HG03196 (cell line): ENCODE measurements around the gene ADGRB2.

Source experiments
- ATAC-seq: cut with Tn5 transposase; IDR thresholded peaks from one replicate; pipeline ENCODE4 v1.9.1; 2021; ENCODE audit not compliant: unreplicated experiment

ADGRB2 gene

DNA sequence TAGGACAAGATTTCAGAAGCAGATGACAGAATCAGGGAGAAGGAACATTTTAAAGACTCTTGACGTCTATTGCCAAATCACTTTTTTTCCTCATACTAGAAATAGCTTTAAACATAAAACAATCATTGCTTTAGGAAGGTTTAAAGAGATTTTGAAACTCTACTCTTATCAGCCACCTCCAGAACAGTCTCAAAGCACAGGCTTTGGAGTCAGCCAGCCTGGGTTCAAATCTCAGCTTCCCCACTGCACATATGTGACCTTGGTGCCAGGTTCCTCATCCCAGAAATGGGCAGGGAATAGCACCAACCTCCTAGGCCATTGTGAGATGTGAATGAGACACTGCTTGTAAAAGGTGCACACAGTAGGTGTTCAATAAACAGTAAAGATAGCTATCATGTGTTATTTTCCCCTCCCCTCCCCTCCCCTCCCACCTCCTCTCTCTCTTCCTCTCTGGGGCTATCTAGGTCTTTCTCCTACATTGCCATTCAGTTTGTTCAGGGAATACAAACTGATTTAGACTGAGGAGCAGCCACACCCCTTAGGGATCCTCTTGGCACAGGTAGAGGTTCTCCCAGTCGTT lies 31.0 kb upstream of the ADGRB2 start:
- no peak for ATAC-seq

DNA sequence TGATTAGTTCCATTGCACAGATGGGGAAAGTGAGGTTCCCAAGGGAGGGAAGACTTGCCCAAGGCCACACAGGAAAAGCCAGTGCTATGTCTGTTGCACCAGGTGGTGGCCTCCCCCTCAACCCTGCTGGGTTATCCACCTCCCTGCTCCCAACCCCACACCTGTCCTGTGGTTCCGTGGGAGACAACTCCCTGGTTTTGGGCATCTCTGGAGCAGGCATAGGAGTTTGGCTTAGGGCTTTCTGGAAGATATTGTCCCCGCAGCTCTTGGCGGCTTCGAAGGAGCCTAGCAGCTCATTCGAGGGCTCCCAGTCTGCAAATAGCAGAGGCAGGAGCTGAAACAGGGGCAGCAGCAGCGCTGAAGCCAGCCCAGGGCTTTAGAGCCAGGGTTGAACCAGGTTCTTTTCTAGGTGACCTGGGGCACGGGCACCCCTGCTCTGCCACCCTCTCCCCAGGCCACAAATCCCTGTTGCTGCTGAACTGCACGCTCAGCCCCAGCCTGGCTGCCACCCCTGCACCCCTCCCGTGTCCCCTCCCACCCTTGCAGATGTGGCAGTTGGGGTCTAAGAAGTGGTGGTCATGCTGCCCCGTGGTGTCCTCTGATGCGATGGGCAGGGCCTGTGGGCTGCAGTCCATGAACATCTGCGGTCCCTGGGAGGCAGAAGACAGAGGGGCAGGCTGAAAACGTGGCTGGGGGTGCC lies 29.6 kb upstream of the ADGRB2 start:
- ATAC-seq: no peak

DNA sequence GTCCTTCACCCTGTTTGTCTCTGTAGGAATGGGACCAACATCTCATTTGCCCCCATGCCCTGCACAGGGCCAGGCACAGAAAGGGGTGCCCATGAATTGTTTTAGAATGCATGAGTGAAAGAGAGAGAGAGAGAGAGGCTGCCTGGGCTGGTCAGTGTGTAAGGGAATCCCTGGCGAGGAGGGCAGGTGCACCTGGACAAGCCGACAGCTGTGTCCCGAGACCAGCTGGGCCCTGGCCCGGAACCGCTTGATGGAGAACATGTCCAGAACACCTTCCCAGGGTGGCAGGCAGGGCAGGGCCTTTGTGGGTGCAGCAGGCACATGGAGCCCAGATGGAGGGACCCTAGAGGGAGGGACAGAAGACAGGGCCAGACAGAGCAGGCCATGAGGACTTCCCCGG lies 28.9 kb upstream of the ADGRB2 start:
- no peak for ATAC-seq

DNA sequence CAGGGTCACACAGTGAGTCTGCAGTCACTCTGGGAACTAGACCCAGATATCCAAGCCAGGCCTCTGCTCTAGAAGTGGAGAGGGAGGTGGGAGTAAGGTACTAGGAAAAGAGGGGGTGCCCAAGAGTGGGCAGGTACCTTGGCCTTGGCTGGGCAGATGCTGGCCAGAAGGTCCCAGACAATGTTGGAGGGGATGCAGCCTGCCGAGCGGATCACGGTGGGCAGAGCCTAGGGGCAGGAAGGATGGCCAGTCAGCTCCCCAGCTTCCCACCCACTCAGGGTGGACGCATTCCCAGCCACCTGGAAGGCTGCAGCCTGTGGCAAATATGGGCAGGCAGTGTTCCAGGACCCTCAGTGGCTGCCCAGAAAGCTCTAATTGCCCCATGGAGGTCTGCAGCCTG lies 28.4 kb upstream of the ADGRB2 start:
- no peak for ATAC-seq

DNA sequence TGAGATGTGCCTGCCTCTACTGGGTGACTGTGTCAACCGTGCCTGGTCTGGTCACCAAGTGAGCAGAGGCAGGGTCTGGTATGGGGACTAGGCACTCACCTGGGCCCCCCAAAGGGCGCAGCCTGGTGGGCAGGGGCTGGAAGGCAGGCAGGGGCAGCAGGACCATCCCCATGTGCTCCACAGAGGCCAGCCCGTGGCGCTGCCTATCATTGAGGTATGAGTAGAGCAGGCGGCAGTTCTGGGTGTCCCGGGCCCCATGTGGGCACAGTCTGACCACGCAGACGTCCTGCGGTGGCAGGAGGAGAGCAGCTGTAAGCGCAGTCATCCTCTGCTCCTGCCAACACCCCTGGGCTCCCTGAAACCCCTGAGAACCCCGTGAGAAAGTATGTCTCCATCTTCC lies 28.0 kb upstream of the ADGRB2 start:
- ATAC-seq: no peak

DNA sequence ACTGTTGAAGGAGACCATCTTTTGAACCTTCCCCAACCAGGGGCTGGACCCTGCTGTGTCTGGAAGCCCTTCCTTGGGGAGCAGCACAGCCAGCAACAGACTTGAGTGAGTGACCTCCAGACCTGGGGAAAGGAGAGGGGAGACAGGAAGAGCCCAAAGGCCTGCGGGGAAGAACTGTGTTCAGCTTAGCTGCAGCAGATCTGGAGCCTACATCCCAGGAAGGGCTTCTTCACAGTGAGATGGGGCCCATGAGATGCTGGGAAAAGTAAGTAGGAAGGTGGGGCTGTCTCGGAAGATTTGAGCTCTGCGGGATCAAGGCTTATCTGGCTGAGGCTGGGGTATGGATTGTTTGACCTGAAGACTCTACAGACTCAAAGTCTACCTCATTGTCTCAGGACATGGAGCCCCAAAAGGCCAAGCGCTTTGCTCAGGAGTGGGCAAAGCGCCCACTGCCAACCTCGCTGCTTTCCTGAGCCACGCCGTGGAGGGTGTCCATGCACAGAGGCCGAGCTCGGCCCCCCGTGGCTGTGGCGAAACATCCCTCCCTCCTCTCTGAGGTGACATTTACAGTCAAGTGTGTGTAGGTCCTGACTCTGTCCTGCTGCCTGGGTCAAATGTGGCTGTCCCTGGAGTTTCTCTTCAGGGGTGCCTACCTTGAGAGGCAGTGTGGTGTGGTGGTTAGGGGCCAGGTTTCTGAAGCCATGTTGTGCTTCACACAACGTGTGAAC lies 27.2 kb upstream of the ADGRB2 start:
- ATAC-seq: no peak

DNA sequence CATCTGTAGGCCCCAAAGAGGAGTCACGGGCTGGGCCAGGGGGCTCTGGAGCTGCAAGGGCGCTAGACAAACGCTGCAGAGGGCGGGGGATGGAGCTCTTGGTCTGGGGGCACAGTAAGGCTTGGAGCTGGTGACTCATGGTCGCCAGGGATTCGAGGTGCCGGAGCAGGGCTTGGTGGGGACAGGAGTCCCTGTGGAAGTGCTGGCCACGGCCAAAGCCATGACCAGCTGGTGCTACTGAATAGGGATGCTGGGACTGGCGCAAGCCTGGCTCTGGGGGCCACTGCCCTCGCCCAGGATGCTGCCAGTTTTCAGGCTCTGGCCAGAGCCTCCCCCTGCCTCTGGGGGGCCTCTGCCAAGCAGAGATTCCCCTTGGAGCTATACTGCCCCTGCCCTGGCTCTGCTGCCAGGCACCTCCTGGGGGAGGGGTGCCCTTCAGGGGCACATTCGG lies 26.5 kb upstream of the ADGRB2 start:
- ATAC-seq: no peak

DNA sequence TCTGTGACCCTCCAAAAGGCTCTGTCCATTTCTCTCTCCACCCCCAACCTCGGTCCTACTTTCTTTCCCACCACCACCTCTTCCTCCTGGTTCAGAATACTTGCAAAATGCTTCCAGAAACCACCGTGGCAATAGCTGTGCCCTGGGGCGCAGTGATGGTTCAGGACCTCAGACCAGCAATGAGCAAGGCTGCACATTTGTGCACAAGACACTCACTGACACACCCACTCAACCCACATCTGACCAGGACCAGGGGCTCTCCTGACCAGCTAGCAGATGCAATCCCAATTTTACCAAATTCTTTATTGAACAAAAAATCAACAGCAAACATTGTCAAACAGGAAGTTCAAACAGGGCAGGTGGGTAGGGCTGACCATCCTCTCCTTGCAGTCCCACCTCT lies 26.0 kb upstream of the ADGRB2 start:
- ATAC-seq: no peak

DNA sequence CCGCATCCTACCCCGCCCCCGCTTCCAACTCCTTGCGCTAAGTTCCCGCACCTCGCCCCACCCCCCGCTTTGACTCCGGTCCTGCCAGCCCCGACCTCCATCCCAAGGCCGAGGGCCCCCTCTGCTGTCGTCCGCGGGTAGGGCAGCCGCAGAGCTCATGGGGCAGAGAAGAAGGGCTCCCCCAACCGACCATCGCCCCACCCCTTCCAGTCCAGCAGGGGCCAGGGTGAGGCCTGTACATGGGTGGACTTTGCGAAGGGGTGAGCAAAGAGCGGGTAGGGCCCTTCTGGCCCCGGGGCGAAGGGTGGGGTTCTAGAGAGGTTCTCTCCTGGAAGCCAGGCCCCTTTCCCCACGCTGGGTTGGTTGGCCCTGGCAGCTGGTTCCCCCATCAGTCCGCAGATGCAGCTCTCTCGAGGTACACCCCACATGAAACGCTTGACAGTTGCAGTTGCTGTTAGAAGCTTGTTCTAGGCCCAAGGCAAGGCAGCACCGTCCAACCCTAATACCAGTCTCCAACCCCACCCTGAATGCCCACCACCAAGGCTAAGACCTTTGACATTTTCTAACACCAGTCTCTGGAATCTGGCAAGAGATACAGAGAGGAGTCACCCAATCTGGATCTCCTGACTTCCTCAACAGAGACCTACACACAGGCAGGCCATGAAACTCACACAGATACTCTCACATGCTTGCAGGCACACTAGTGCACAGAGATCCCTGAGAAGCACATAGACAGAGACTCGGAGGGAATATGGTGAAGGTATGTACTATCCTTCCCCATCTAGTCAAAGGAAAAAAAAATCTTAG lies 25.3 kb upstream of the ADGRB2 start:
- peak; percentile 65 for ATAC-seq

DNA sequence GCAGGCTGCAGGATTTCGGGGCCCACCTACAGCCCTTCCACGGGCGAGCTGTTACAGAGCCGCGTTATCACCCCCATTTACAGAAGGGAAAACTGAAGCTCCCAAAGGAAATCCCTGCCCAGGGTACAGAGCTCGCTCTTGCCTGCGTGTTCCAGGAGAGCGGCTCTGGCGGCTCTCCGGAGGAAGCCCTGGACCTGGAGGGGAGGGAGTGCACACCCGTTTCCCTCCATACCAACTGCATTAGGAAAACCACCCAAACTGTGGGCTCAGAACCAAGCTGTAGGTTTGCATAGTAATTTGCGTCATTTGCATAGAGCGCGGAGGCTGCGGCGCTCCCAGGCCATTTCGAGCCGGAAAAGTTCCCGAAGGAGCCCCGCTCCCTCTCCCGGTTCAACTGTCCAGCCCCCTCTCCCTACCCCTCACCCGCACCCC lies 24.7 kb upstream of the ADGRB2 start:
- no peak for ATAC-seq

DNA sequence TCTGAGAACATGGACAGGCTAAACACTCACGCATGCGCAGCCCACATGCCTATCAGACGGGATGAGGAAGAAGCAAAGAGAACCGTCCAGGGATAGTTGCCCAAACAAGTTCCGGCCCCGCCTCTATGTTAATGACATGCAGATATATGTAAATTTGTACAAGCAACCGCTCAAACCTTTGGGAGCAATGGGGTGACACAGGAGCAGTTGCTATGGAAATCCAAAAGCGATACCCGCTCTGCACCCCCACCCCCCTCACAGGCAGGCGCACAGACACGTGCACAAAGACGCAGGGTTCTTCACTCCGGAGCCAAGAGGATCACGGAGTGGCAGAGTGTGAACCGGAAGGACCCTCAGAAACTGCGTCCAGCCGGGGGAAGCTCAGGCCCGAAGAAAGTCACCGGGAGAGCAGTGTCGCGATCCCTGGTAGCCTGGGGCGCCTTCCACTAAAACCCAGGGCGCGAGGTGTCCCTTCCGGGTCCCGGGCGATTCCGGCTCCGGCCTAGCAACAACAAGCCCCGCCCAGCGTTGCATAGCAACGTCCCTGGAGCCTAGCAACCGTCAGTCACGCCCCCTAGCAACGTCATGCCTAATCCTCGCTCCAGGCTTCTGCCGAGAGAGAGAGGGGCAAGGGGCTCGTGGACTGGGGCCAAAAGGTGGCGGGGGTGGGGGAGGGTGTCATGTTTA lies 24.1 kb upstream of the ADGRB2 start:
- ATAC-seq: peak; percentile 48

DNA sequence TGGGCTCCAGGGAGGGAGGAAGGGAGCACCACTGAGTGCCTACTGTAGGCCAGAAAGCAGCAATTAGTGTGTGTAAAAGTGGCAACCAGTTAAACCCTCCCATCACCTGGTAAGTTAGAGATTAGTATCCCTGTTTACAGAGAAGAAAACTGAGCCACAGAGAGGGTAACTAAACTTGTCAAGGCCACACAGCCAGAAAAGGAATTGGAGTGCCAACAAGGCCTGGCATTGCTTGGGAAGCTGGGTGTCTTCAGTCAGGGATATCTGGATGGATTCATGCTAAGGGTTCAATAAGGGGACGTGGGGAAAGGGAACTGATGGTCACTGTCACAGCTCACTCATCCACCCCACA lies 23.6 kb upstream of the ADGRB2 start:
- no peak for ATAC-seq

DNA sequence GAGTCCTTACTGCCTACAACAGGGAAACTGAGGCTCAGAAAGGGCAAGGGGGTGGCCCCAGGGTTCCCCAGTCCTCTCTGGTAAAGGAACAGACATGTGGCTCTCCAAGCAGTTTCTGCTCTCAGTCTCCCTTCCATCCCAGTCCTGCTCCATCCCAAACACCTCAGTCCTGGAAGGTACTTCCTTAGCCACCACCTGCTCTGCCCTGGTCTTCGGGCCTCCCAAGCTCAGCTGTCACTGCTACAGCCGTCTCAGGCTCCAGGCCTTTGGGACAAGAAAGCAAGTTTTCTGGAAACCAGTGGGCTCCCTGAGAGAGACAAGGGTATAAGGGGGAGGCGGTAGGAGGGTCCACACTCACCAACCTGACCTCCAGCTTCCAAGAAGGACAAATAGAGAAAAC lies 23.1 kb upstream of the ADGRB2 start:
- ATAC-seq: no peak

DNA sequence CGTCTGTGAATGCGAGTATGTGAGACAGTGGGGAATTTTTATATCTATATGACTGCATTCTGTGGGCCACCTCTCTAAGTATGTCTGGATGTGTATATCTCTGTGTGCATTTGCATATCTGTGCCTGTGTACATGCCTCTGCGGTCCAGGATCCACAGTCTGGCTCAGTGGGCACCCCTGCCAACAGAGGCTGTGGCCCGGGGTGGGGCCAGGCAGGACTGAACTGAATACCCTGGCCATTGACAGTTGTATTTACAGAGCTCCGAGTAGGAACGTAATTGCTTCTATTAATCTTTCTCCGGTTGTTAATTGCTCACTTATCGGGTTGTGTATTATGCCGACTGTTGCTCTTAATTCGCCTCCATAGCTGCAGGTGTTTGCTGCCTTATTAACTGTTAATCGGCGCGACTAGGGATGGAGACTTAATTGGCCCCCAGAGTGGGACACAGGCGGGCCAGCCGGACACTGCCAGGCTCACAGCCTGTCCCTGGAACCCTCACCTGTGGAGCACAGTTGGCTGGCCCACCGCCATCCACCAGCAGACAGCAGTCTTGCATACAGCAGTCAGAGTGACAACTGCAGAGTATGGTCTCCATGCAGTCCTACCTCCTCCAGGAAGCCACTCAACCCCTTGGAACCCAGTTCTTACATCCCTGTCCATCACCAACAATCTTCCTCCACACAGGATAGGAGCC lies 22.4 kb upstream of the ADGRB2 start:
- no peak for ATAC-seq

DNA sequence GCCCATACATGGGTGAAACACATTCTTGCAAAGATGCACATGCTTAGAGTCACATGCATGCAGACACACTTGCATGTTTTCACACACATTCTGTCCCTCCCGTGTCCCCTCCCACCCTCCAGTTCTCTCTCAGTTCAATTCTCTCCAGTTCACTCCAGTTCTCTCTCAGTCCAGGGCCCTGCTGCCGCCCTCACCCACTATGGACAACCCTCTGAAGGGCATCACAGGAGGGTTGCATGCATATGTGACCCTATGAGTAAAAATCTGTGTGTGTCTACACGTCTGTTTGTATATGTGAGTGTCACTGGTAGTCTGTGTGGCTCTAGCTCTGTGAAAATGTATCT lies 21.8 kb upstream of the ADGRB2 start:
- no peak for ATAC-seq

DNA sequence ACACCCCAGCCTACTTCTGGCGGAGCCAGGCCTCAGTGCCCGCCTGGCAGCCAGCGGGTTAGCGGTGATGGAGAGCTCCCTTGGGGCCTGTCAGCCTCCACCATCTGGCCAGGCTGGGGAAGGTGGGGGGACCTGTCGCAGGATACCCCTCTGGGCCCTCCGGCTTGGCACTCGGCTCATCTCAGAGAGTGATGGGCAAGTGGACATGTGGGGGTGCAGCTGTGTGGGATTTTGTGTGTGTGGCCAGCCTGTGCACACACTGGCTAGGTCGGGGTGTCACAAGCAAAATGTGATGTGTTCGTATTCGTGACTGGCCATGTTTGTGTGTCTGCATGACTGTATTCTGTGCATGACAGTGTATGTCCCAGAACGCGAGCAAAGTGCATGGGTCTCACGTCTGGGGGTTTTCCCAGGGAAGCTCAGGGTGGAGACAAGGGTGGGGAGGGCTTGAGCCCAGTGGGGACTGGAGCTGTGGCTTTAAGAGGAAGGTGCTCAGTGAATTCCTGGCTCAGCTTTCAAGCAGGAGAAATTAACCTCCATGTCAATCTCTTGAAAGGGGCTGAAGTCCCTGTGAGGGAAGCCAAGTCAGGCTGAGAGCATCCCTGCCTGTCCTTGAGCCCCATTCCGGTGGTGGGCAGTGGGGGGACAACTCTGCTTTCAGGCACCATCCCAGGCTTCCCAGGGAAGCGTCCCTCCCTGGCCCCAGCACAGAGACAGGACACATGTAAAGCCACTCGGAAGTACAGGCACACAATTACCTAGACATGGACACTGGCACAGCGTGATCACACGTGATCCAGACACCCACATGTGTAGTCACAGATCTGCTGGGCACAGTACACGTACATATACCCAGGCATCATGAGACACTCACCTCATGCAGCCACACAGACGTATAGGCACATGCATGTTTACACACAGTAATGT lies 21.1 kb upstream of the ADGRB2 start:
- ATAC-seq: no peak

DNA sequence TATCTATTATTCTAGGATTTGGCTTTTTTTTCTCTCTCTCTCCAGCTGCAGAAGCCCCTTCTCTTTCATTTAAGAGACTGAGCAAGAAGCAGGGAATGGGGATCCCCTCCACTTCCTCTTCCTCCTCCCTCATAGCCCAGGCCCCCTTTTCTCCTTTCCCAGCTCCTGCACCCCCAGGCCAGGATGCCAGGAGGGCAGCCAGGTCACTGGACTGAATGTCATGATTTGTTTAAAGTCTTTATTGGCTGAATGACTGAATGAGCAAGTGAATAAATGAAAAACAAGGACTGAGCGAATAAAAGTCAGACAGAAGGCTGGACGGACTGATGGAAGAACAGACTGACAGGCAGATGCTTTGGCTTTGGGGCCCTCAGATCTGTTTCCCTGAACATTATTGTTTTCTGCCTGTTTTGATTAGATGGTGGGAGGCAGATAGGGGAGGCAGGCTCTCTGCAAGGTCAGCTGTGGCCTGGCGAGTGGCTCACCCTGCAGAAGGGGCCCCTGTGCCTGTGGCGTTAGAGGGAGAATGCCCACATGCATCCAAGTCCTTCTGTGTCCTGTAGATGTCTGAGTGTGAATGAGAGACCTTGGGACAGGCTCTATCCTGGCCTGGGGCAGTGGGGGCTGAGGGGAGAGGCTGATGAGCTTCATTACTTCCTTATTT lies 20.3 kb upstream of the ADGRB2 start:
- no peak for ATAC-seq

DNA sequence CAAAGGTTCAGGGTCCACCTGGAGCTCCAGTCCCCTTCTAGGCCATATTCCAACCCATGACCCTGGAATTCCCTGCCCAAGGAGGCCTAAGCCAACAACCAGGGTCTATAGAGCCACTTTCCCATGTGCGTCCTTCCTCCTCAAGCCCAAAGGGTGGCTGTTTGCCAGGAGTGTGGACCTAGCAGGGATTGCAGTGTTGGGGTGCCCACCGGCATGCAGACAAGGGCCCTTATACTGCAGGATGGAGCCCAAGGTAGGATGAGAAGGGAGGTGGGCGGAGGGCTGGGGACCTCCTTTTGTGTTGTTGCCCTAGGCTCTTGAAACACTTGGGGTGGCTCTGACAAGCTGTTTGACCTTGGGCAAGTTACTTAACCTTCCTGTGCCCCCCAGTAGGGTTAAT lies 19.7 kb upstream of the ADGRB2 start:
- no peak for ATAC-seq
